Transverse colon (tissue), 4 donors: ENCODE results near the gene FAU. TPM values are rescaled to one million over a fixed set of nuclear protein-coding genes. Genes with fewer than 3 reads are reported as not detected.

Experiments
- DNase-seq: peaks from one replicate; pipeline ENCODE4 v3.0.0-alpha.2; 2019
- H3K27ac ChIP-seq, 4 donors: fragments of 200-600 bp; sonication (generic); 2 replicates each; pipeline ENCODE4 v1.5.1; 2016 to 2018; ENCODE audit warnings: inconsistent platforms in 4 of 4
- H3K27me3 ChIP-seq: fragments of 200-600 bp; sonication (generic); 2 replicates; pipeline ENCODE4 v1.5.1; 2017; ENCODE audit warnings: inconsistent platforms
- H3K36me3 ChIP-seq, 4 donors: fragments of 200-600 bp; sonication (generic); 2 replicates each; pipeline ENCODE4 v1.5.1; 2017 to 2019; ENCODE audit warnings: inconsistent platforms in 4 of 4
- H3K4me1 ChIP-seq, 4 donors: fragments of 200-600 bp; sonication (generic); 2 replicates each; pipeline ENCODE4 v1.5.1; 2017 to 2020; ENCODE audit warnings: inconsistent platforms in 4 of 4
- H3K4me3 ChIP-seq, 4 donors: fragments of 200-600 bp; sonication (generic); 1 replicate in 1 of 4; 2 replicates in 3 of 4; pipeline versions ENCODE4 v1.5.1 to v1.6.1; 2017 to 2019; ENCODE audit warnings: inconsistent platforms in 4 of 4
- H3K9me3 ChIP-seq, 2 donors: fragments of 200-600 bp; sonication (generic); 2 replicates each; pipeline ENCODE4 v1.5.1; 2017 to 2019; ENCODE audit warnings: inconsistent platforms in 2 of 2
- EP300 ChIP-seq: sonication (generic); formaldehyde crosslinking; IDR thresholded peaks from one replicate; pipeline ENCODE4 v1.6.1; 2017; ENCODE audit warnings: antibody characterized with exemption, low read depth
- POLR2A ChIP-seq: fragments of 450-650 bp; IDR thresholded peaks from one replicate; pipeline ENCODE4 v1.6.1; 2016; ENCODE audit warnings: antibody characterized with exemption, mild to moderate bottlenecking, moderate library complexity
- POLR2AphosphoS5 ChIP-seq, 3 donors: sonication (generic); formaldehyde crosslinking; IDR thresholded peaks; one replicate each; pipeline ENCODE4 v1.6.1; 2016; ENCODE audit warnings: antibody characterized with exemption in 3 of 3
- WGBS, 2 donors: methylation state at CpG; one replicate each; pipeline ENCODE4 v1.1.5; 2018; ENCODE audit warnings: low coverage in 1 of 2; 5-methylcytosine and 5-hydroxymethylcytosine counted together
- in situ Hi-C, 4 donors: fragments of 200-750 bp; cut with MboI; loops; one replicate each; pipeline versions ENCODE4 v1.15.0 to v1.15.1; 2017; ENCODE audit warnings: low sequenced_read_pairs in 3 of 4, low pct_ligation_motif_present in 1 of 4, low pct_unique_long_range_greater_than_20kb in 1 of 4
- intact Hi-C: fragments of 100-400 bp; cut with DNase I; formaldehyde crosslinking; loops from one replicate; pipeline ENCODE4 v1.15.1; 2023; ENCODE audit warnings: low total_unique reads
- total RNA-seq, 4 donors: library from RNA; depleted of rRNA; stranded (reverse); fragments of >200 nt; gene quantifications; one replicate each; pipeline ENCODE4 v1.1.0, GENCODE V29; 2016
- TF ChIP-seq, protein P1 (sequence below), 5 experiments: fragments of 200-600 bp in 3 of 5; fragments of 450-650 bp in 2 of 5; sonication (generic) in 3 of 5; IDR thresholded peaks; 1 replicate in 2 of 5; 2 replicates in 3 of 5; pipeline ENCODE4 v1.5.1; 2016 to 2017; ENCODE audit warnings: antibody characterized with exemption in 5 of 5, inconsistent platforms in 3 of 5, mild to moderate bottlenecking in 2 of 5, moderate library complexity in 1 of 5

Gene FAU
- total RNA-seq, 4 donors from 2014 or later, result 594 to 986 (median 662) TPM

DNA sequence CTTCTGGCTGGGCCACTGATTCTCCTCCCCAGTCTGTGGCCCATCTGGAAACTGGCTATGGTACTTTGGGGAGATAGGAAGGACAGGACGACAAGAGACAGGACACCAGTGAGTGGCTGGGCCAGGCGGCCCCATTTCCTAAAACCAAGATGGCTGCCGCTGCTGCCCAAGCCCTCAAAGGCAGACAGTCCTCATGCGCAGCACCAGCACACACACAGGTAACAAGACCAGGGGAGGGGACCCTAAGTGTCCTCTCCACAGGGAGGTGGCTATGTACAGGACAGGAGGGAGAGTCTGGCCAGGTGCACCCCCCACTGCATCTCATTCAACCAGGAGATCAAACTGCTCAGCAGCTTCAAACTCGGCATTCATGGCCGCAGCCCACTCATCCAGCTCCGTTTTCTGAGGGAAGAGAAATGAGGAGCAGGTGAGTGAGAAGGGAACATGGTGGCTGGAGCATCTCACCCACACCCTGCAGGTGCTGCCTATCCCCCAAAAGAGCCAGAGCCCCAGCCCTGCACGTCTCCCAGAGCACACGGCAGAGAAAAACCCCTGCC is 43.1 kb downstream of the FAU start:
- in situ Hi-C loops (no loop called here), intact Hi-C loops (no loop called here)
- no peaks in the 10 kb centered on the region for H3K27me3 ChIP-seq
- H3K36me3 ChIP-seq, result no peaks in the 10 kb centered on the region
- no peak for DNase-seq
- TF ChIP-seq, protein P1, sequence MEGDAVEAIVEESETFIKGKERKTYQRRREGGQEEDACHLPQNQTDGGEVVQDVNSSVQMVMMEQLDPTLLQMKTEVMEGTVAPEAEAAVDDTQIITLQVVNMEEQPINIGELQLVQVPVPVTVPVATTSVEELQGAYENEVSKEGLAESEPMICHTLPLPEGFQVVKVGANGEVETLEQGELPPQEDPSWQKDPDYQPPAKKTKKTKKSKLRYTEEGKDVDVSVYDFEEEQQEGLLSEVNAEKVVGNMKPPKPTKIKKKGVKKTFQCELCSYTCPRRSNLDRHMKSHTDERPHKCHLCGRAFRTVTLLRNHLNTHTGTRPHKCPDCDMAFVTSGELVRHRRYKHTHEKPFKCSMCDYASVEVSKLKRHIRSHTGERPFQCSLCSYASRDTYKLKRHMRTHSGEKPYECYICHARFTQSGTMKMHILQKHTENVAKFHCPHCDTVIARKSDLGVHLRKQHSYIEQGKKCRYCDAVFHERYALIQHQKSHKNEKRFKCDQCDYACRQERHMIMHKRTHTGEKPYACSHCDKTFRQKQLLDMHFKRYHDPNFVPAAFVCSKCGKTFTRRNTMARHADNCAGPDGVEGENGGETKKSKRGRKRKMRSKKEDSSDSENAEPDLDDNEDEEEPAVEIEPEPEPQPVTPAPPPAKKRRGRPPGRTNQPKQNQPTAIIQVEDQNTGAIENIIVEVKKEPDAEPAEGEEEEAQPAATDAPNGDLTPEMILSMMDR (IDR thresholded peaks at IDR 0.05), result no peak
- TF ChIP-seq POLR2AphosphoS5 (IDR thresholded peaks at IDR 0.05) (no peak), POLR2A (no peak), EP300 (no peak)
- H3K4me3 ChIP-seq, result no peak overlapping the region
- WGBS, 2 donors, result 80% methylated on average over 6 of the region's 9 CpGs; no CpG with 5 or more reads in 1 of the 2 donors
- H3K27ac ChIP-seq, result peak overlapping the region in 2 of 4 donors; percentile 4 to 38
- H3K4me1 ChIP-seq, result peaks cover 5 to 14% (median 10%) of the 10 kb centered on the region in 4 donors
- H3K9me3 ChIP-seq, result no peaks in the 10 kb centered on the region

DNA sequence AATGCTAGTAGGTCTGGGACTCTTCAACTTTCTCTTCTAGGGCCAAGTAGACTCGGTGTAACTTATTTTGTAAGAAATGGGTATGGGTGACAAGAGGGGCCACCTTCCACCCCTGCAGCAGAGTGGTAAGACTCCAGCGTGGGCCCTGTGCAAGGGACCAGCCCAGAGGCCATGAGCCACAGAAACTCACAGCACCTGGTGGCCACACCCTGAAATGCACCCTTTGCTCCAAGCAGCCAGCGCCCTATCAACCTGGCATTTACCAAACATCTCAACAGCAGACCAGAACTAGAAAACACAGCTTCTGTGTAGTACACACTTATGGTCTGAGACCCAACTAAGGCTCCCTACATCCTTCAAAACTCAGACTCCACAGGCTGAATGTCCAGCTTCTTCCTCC is 43.8 kb downstream of the FAU start:
- in situ Hi-C loops (no loop called here), intact Hi-C loops (no loop called here)
- Histone ChIP-seq H3K9me3 (no peaks in the 10 kb centered on the region), H3K27ac (peak overlapping the region in 3 of 4 donors; percentile 4 to 38 (median 23)), H3K4me1 (peaks cover 0 to 7% (median 4%) of the 10 kb centered on the region in 4 donors), H3K4me3 (no peak overlapping the region), H3K27me3 (no peaks in the 10 kb centered on the region), H3K36me3 (no peaks in the 10 kb centered on the region)
- peak; percentile 86 for DNase-seq
- TF ChIP-seq, protein P1 (IDR thresholded peaks at IDR 0.05), result peak; percentile 59 to 90 (median 77)
- no peak for TF ChIP-seq POLR2A
- no peak for TF ChIP-seq POLR2AphosphoS5 (IDR thresholded peaks at IDR 0.05)
- no peak for TF ChIP-seq EP300
- 37% methylated on average over 3 of the region's 3 CpGs; no CpG with 5 or more reads in 1 of the 2 donors for WGBS, 2 donors

DNA sequence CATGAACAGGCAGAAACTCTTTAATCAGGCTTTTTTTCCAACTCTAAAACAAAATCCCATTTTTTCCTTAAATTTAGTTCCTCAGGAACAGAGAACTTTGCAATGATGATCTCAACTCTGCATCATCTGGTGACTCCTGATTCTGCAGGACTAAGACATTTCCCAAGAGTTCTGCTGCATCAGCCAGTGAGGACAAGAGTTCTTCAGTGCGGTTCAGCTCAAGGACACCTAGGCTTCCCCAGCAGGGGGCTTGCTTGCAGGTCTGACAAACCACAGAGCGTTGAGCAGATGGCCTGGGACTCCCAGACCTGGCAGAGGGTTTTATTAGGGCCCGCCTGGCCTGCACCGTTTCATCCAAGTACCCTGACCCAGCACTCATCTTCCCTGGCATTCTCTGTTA is 44.5 kb downstream of the FAU start:
- intact Hi-C loops (no loop called here), in situ Hi-C loops (no loop called here)
- H3K4me3 ChIP-seq, result no peak overlapping the region
- WGBS, 2 donors, result 85 to 86% methylated on average over 1 to 4 of the region's 4 CpGs
- no peak for DNase-seq
- peak overlapping the region in 1 of 4 donors; percentile 23 for H3K27ac ChIP-seq
- peaks cover 0 to 6% (median 3%) of the 10 kb centered on the region in 4 donors for H3K4me1 ChIP-seq
- H3K9me3 ChIP-seq, result no peaks in the 10 kb centered on the region
- TF ChIP-seq EP300 (no peak), POLR2AphosphoS5 (IDR thresholded peaks at IDR 0.05) (no peak), POLR2A (no peak)
- TF ChIP-seq, protein P1 (IDR thresholded peaks at IDR 0.05), result no peak
- H3K27me3 ChIP-seq, result no peaks in the 10 kb centered on the region
- no peaks in the 10 kb centered on the region for H3K36me3 ChIP-seq

DNA sequence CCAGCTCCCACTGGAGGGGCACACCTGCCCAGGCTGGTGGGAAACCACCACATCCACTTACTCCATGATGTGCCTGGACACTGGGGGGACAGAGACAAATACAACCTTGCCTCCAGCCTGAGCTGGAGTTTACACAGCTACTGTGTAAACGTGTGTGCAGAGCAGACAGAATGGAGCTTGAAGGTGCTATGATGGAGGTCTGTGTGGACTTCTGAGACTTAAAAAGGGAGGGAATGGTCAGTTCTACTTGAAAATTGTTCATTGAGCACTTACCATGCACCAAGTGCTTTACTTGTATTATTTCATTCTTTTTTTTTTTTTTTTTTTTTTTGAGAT is 49.3 kb downstream of the FAU start:
- Histone ChIP-seq H3K27ac (no peak overlapping the region), H3K4me3 (no peak overlapping the region), H3K9me3 (no peaks in the 10 kb centered on the region), H3K36me3 (no peaks in the 10 kb centered on the region), H3K27me3 (no peaks in the 10 kb centered on the region), H3K4me1 (no peaks in the 10 kb centered on the region)
- in situ Hi-C loops, result no loop called here
- no peak for DNase-seq
- WGBS, 2 donors, result 42% methylated on average over 1 of the region's 1 CpG; no CpG with 5 or more reads in 1 of the 2 donors
- intact Hi-C loops, result no loop called here
- TF ChIP-seq EP300, result no peak
- TF ChIP-seq, protein P1 (IDR thresholded peaks at IDR 0.05), result no peak
- no peak for TF ChIP-seq POLR2A
- TF ChIP-seq POLR2AphosphoS5 (IDR thresholded peaks at IDR 0.05), result no peak
